Measurements from ENCODE around the gene SRPX2. TPM values are rescaled to one million over a fixed set of nuclear protein-coding genes. Genes with fewer than 3 reads are reported as not detected.

Gene SRPX2
- total RNA-seq, 1 experiment from 2014 or later: 2.4 TPM

DNA sequence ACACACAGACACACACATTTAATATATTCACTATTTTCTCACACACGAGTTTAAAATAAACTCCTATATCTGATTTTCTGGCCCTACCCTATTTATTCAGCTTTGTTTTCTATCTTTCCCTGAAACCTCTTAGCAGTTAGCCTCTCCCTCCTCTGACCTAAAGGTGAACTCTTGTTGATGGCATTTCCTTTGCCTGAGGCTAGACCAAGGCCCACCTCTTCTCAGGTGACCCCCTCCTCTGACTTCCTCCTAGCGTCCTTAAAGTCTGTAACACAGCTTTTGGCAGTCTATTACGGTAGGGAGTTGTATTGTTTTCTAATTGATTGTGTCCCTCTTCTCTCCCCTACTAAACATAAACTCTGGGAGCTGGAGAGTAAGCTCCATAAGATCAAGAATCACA, 1.7 kb upstream of the SRPX2 start:
- H4K20me1 ChIP-seq (ENCODE audit: insufficient read depth): no peaks in the 10 kb centered on the region
- BruUV-seq (replicated peaks): no TSS peak
- no peak overlapping the region for H3K4me3 ChIP-seq (replicated peaks in 1 of 2; ENCODE audit: low read depth in 1 of 2, low read length in 2 of 2)
- intact Hi-C loops (cut with micrococcal nuclease): no loop called here
- POLR2A ChIA-PET: no interaction called here
- no peak for ATAC-seq
- no peak overlapping the region for H3K27ac ChIP-seq (ENCODE audit: low read depth, low read length)
- H3K79me2 ChIP-seq (ENCODE audit: insufficient read depth, low read length): no peaks in the 10 kb centered on the region
- CTCF ChIA-PET: no interaction called here
- peak overlapping the region; percentile 32; the same call in 1 of the 2 replicates for H3K4me2 ChIP-seq (ENCODE audit: low read length)
- H2AFZ ChIP-seq (ENCODE audit: low read depth, low read length, poor library complexity, severe bottlenecking): no peak overlapping the region
- TF ChIP-seq ELF1 (IDR thresholded peaks at IDR 0.05; ENCODE audit: borderline replicate concordance, low read depth): no peak
- TF ChIP-seq, protein P1, sequence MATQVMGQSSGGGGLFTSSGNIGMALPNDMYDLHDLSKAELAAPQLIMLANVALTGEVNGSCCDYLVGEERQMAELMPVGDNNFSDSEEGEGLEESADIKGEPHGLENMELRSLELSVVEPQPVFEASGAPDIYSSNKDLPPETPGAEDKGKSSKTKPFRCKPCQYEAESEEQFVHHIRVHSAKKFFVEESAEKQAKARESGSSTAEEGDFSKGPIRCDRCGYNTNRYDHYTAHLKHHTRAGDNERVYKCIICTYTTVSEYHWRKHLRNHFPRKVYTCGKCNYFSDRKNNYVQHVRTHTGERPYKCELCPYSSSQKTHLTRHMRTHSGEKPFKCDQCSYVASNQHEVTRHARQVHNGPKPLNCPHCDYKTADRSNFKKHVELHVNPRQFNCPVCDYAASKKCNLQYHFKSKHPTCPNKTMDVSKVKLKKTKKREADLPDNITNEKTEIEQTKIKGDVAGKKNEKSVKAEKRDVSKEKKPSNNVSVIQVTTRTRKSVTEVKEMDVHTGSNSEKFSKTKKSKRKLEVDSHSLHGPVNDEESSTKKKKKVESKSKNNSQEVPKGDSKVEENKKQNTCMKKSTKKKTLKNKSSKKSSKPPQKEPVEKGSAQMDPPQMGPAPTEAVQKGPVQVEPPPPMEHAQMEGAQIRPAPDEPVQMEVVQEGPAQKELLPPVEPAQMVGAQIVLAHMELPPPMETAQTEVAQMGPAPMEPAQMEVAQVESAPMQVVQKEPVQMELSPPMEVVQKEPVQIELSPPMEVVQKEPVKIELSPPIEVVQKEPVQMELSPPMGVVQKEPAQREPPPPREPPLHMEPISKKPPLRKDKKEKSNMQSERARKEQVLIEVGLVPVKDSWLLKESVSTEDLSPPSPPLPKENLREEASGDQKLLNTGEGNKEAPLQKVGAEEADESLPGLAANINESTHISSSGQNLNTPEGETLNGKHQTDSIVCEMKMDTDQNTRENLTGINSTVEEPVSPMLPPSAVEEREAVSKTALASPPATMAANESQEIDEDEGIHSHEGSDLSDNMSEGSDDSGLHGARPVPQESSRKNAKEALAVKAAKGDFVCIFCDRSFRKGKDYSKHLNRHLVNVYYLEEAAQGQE (IDR thresholded peaks at IDR 0.05; ENCODE audit: low read depth): no peak
- no peak for TF ChIP-seq FOSL1 (IDR thresholded peaks at IDR 0.05; ENCODE audit: low read depth)
- no peak overlapping the region for H3K9ac ChIP-seq (ENCODE audit: low read length)
- no peaks in the 10 kb centered on the region for H3K9me2 ChIP-seq (ENCODE audit: insufficient read depth)
- peaks cover 23 to 56% of the 10 kb centered on the region in 2 experiments for H3K4me1 ChIP-seq (ENCODE audit: control insufficient read depth in 1 of 2, insufficient read depth in 2 of 2, low read length in 2 of 2)
- no peaks in the 10 kb centered on the region for H3K27me3 ChIP-seq (ENCODE audit: insufficient read depth, low read length)
- no peak for DNase-seq (ENCODE audit: low read depth, low spot score)
- H3K36me3 ChIP-seq (ENCODE audit: control insufficient read depth in 1 of 2, insufficient read depth in 2 of 2, low read length in 2 of 2): no peaks in the 10 kb centered on the region
- H3K9me3 ChIP-seq (ENCODE audit: control insufficient read depth in 1 of 2, insufficient read depth in 1 of 2, low read depth in 1 of 2, low read length in 2 of 2): no peaks in the 10 kb centered on the region
- RAD21 ChIA-PET (ENCODE audit: low non-redundant PET in 1 of 2, low total read pairs in 2 of 2, uncharacterized antibody in 2 of 2, unreplicated experiment in 2 of 2): no interaction called here

DNA sequence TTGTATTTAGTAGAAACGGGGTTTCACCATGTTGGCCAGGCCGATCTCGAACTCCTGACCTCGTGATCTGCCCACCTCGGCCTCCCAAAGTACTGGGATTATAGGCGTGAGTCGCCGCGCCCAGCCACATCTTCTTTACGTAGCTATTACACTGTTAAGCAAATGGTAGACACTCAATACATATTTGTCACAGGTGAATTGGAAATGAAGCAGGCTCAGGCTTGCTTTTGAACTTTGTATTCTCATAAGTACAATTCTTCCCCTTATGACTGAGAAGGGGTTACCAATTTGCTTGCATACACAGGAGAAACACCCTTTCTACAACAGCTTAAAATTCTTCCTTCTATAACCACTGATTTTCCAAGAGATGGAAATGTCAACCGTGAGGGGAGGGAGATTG, 787 bp upstream of the SRPX2 start:
- ChIA-PET POLR2A (interaction anchor here (0.6 kb wide), 1 partner anchor 66 kb away, joined by 3 read pairs; no protein-coding TSS in a partner anchor), CTCF (no interaction called here), RAD21 (ENCODE audit: low non-redundant PET in 1 of 2, low total read pairs in 2 of 2, uncharacterized antibody in 2 of 2, unreplicated experiment in 2 of 2) (no interaction called here)
- no peaks in the 10 kb centered on the region for H3K27me3 ChIP-seq (ENCODE audit: insufficient read depth, low read length)
- H3K79me2 ChIP-seq (ENCODE audit: insufficient read depth, low read length): no peaks in the 10 kb centered on the region
- no TSS peak for BruUV-seq (replicated peaks)
- H3K9me2 ChIP-seq (ENCODE audit: insufficient read depth): no peaks in the 10 kb centered on the region
- H3K36me3 ChIP-seq (ENCODE audit: control insufficient read depth in 1 of 2, insufficient read depth in 2 of 2, low read length in 2 of 2): no peaks in the 10 kb centered on the region
- no peaks in the 10 kb centered on the region for H4K20me1 ChIP-seq (ENCODE audit: insufficient read depth)
- peak overlapping the region; percentile 30; the same call in 1 of the 2 replicates for H3K27ac ChIP-seq (ENCODE audit: low read depth, low read length)
- no peaks in the 10 kb centered on the region for H3K9me3 ChIP-seq (ENCODE audit: control insufficient read depth in 1 of 2, insufficient read depth in 1 of 2, low read depth in 1 of 2, low read length in 2 of 2)
- intact Hi-C loops (cut with micrococcal nuclease): no loop called here
- H3K9ac ChIP-seq (ENCODE audit: low read length): 0 out of 2 replicates have a peak overlapping the region, but pooled peaks have one; percentile 42
- H3K4me2 ChIP-seq (ENCODE audit: low read length): peak overlapping the region; percentile 75
- no peak for ATAC-seq
- H2AFZ ChIP-seq (ENCODE audit: low read depth, low read length, poor library complexity, severe bottlenecking): no peak overlapping the region
- H3K4me1 ChIP-seq (ENCODE audit: control insufficient read depth in 1 of 2, insufficient read depth in 2 of 2, low read length in 2 of 2): peaks cover 23 to 55% of the 10 kb centered on the region in 2 experiments
- no peak for DNase-seq (ENCODE audit: low read depth, low spot score)
- H3K4me3 ChIP-seq (replicated peaks in 1 of 2; ENCODE audit: low read depth in 1 of 2, low read length in 2 of 2): 0 out of 4 replicates have a peak overlapping the region, but pooled peaks of 1 of the 2 experiments have one; percentile 52
- no peak for TF ChIP-seq JUND (IDR thresholded peaks at IDR 0.05)
- no peak for TF ChIP-seq CBX3 (IDR thresholded peaks at IDR 0.05; ENCODE audit: low read depth)
- TF ChIP-seq ZNF274 (IDR thresholded peaks at IDR 0.05; ENCODE audit: low read depth, low read length): no peak
- TF ChIP-seq, protein P2, sequence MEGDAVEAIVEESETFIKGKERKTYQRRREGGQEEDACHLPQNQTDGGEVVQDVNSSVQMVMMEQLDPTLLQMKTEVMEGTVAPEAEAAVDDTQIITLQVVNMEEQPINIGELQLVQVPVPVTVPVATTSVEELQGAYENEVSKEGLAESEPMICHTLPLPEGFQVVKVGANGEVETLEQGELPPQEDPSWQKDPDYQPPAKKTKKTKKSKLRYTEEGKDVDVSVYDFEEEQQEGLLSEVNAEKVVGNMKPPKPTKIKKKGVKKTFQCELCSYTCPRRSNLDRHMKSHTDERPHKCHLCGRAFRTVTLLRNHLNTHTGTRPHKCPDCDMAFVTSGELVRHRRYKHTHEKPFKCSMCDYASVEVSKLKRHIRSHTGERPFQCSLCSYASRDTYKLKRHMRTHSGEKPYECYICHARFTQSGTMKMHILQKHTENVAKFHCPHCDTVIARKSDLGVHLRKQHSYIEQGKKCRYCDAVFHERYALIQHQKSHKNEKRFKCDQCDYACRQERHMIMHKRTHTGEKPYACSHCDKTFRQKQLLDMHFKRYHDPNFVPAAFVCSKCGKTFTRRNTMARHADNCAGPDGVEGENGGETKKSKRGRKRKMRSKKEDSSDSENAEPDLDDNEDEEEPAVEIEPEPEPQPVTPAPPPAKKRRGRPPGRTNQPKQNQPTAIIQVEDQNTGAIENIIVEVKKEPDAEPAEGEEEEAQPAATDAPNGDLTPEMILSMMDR (IDR thresholded peaks at IDR 0.05 in 2 of 3, conservative IDR thresholded peaks at IDR 0.05 in 1 of 3; ENCODE audit: borderline replicate concordance in 1 of 3, insufficient read depth in 1 of 3, low read depth in 2 of 3, low read length in 2 of 3): no peak
- TF ChIP-seq ZFX (IDR thresholded peaks at IDR 0.05): no peak
- TF ChIP-seq EGR1 (IDR thresholded peaks at IDR 0.05; ENCODE audit: low read depth): no peak
- TF ChIP-seq TCF7L2 (IDR thresholded peaks at IDR 0.05; ENCODE audit: borderline replicate concordance, extremely low read depth, insufficient read depth, insufficient read length): no peak
- TF ChIP-seq, protein P3, sequence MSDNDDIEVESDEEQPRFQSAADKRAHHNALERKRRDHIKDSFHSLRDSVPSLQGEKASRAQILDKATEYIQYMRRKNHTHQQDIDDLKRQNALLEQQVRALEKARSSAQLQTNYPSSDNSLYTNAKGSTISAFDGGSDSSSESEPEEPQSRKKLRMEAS (IDR thresholded peaks at IDR 0.05): no peak
- TF ChIP-seq, protein P4, sequence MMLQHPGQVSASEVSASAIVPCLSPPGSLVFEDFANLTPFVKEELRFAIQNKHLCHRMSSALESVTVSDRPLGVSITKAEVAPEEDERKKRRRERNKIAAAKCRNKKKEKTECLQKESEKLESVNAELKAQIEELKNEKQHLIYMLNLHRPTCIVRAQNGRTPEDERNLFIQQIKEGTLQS (IDR thresholded peaks at IDR 0.05): no peak

All from HCT116 (cell line).